B cell (primary cell): ENCODE measurements around the gene CELF2. TPM values are rescaled to one million over a fixed set of nuclear protein-coding genes. Genes with fewer than 3 reads are reported as not detected.

Experiments
- ATAC-seq: fragments of 200-7000 bp; cut with Tn5 transposase; one replicate; pipeline ENCODE4 v1.10.0; 2021; ENCODE audit warnings: low read depth, mild to moderate bottlenecking, moderate number of reproducible peaks, moderate library complexity
- CTCF ChIA-PET: fragments of 350-600 bp; sonication (Branson Sonifier 250); formaldehyde crosslinking; loops from one replicate; lab custom pipeline; 2021; ENCODE audit warnings: antibody characterized with exemption, inconsistent platforms; lab: Charles Lee
- POLR2A ChIA-PET: fragments of 350-600 bp; sonication (Branson Sonifier 250); formaldehyde crosslinking; loops from one replicate; lab custom pipeline; 2021; ENCODE audit warnings: antibody characterized with exemption; lab: Charles Lee
- DNase-seq: peaks from one replicate; pipeline ENCODE4 v3.0.0; 2013
- H2AFZ ChIP-seq: 2 replicates; pipeline ENCODE4 v1.6.1; 2012; ENCODE audit warnings: mild to moderate bottlenecking, low read depth, low read length; ENCODE audit not compliant: insufficient read depth, poor library complexity, severe bottlenecking
- H3K27ac ChIP-seq, 2 donors: 1 replicate in 1 of 2; 2 replicates in 1 of 2; pipeline ENCODE4 v1.5.1; 2012 to 2013; ENCODE audit warnings: low read length in 2 of 2, mild to moderate bottlenecking in 2 of 2, moderate library complexity in 1 of 2
- H3K27me3 ChIP-seq, 4 experiments: fragments of 200-600 bp in 1 of 4; sonication (generic) in 1 of 4; replicated peaks in 1 of 4; 1 replicate in 2 of 4; 2 replicates in 2 of 4; pipeline versions ENCODE4 v1.6.1 to v1.7.0; 2013 to 2016; ENCODE audit warnings: low read length in 3 of 4, mild to moderate bottlenecking in 2 of 4, mixed read lengths in 1 of 4, moderate library complexity in 1 of 4; ENCODE audit not compliant: insufficient read depth in 4 of 4, control insufficient read depth in 3 of 4; ENCODE audit errors: control extremely low read depth in 1 of 4
- H3K36me3 ChIP-seq, 2 experiments: replicated peaks in 1 of 2; 1 replicate in 1 of 2; 2 replicates in 1 of 2; pipeline versions ENCODE4 v1.6.1 to v1.7.1; 2013; ENCODE audit warnings: low read length in 1 of 2; ENCODE audit not compliant: insufficient read depth in 2 of 2, control insufficient read depth in 1 of 2; ENCODE audit errors: control extremely low read depth in 1 of 2, extremely low read depth in 1 of 2
- H3K4me1 ChIP-seq, 2 donors: fragments of 200-600 bp in 1 of 2; sonication (generic) in 1 of 2; 1 replicate in 1 of 2; 2 replicates in 1 of 2; pipeline versions ENCODE4 v1.5.1 to v1.6.1; 2013 to 2017; ENCODE audit warnings: low read length in 2 of 2; ENCODE audit not compliant: control insufficient read depth in 2 of 2, insufficient read depth in 2 of 2
- H3K4me2 ChIP-seq: replicated peaks from 2 replicates; pipeline ENCODE3; 2012; ENCODE audit warnings: mild to moderate bottlenecking, low read depth, low read length; ENCODE audit not compliant: poor library complexity, severe bottlenecking
- H3K4me3 ChIP-seq, 5 experiments: fragments of 200-600 bp in 1 of 5; sonication (generic) in 1 of 5; 1 replicate in 3 of 5; 2 replicates in 2 of 5; pipeline versions ENCODE4 v1.5.1 to v1.7.0; 2011 to 2016; ENCODE audit warnings: low read length in 4 of 5, mild to moderate bottlenecking in 4 of 5, low read depth in 2 of 5, control low read depth in 1 of 5, moderate library complexity in 1 of 5; ENCODE audit not compliant: insufficient read depth in 1 of 5; ENCODE audit errors: control extremely low read depth in 1 of 5, extremely low read depth in 1 of 5
- H3K79me2 ChIP-seq: fragments of 200-600 bp; sonication (generic); one replicate; pipeline ENCODE4 v1.6.0; 2016; ENCODE audit warnings: low read length; ENCODE audit not compliant: control insufficient read depth, insufficient read depth
- H3K9ac ChIP-seq: fragments of 200-600 bp; sonication (generic); 2 replicates; pipeline ENCODE4 v1.6.1; 2017; ENCODE audit warnings: mild to moderate bottlenecking, low read length, moderate library complexity
- H3K9me3 ChIP-seq, 3 donors: one replicate each; pipeline versions ENCODE4 v1.6.1 to v1.7.1; 2013; ENCODE audit warnings: low read length in 2 of 3; ENCODE audit not compliant: control insufficient read depth in 2 of 3, insufficient read depth in 1 of 3; ENCODE audit errors: control extremely low read depth in 1 of 3
- H4K20me1 ChIP-seq: 2 replicates; pipeline ENCODE4 v1.6.0; 2012; ENCODE audit warnings: mild to moderate bottlenecking, low read length; ENCODE audit not compliant: insufficient read depth, control insufficient read depth, poor library complexity, severe bottlenecking
- H3K27ac Mint-ChIP-seq: one replicate; pipeline ENCODE4 v1.8.0; 2021; ENCODE audit warnings: mixed read lengths
- H3K27me3 Mint-ChIP-seq: one replicate; pipeline ENCODE4 v1.8.0; 2021; ENCODE audit warnings: mixed read lengths
- H3K4me1 Mint-ChIP-seq: one replicate; pipeline ENCODE4 v1.8.0; 2021; ENCODE audit warnings: mixed read lengths
- H3K4me3 Mint-ChIP-seq: one replicate; pipeline ENCODE4 v1.8.0; 2021; ENCODE audit warnings: mixed read lengths
- H3K9me3 Mint-ChIP-seq: one replicate; pipeline ENCODE4 v1.8.0; 2022; ENCODE audit warnings: mixed read lengths; ENCODE audit not compliant: insufficient read depth
- EZH2 ChIP-seq: IDR thresholded peaks from 2 replicates; pipeline ENCODE4 v1.6.1; 2012; ENCODE audit warnings: borderline replicate concordance, low read depth, mild to moderate bottlenecking, moderate library complexity, low read length; ENCODE audit not compliant: insufficient read depth, poor library complexity, severe bottlenecking
- WGBS: methylation state at CpG from one replicate; pipeline ENCODE4 v1.1.5; 2013; ENCODE audit warnings: missing lambda C conversion rate; ENCODE audit not compliant: insufficient coverage; 5-methylcytosine and 5-hydroxymethylcytosine counted together
- intact Hi-C: fragments of 100-400 bp; cut with micrococcal nuclease; formaldehyde crosslinking; loops from one replicate; pipeline ENCODE4 v1.10.0; 2022
- polyA plus RNA-seq: library from polyadenylated mRNA; depleted of rRNA; stranded (reverse); fragments of >200 nt; gene quantifications from 2 replicates; pipeline ENCODE4 v1.2.3, GENCODE V29; 2012
- total RNA-seq, 2 donors: library from RNA; stranded (reverse); fragments of 120-200 nt in 1 of 2; gene quantifications; 1 replicate in 1 of 2; 2 replicates in 1 of 2; pipeline versions ENCODE4 v1.2.3 to v1.2.4, GENCODE V29; 2013 to 2022
- TF ChIP-seq, protein P1 (sequence below): fragments of 200-600 bp; IDR thresholded peaks from one replicate; pipeline ENCODE4 v1.8.0; 2022; ENCODE audit warnings: antibody characterized with exemption, mild to moderate bottlenecking

CELF2 gene
- total and polyA plus RNA-seq, 2 donors (not counting 1 experiment from before 2014, with no cell fraction given), result 59.5 to 112 TPM

DNA sequence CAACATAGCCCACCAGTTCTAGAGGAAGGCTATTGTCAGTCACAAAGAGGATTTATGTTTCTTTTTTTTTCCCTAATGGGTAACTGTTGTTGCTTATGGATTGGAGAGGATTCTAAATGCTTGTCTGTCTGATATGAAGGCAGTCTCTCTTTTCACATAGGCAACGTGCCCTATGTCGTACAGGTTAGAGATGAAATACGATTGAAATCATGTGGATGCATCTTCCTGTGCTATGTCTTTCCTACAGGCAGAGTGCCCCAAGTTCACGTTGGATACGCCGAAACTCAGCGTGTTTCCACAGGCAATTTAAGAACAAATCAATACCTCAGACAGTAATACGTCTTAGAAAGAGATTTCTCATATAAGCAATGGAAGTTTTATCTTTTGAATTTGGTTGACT, 93.8 kb downstream of the CELF2 start:
- Histone ChIP-seq H3K36me3 (no peaks in the 10 kb centered on the region), H3K4me2 (no peak overlapping the region), H3K4me1 (peaks cover 7 to 14% of the 10 kb centered on the region in 2 donors), H4K20me1 (no peaks in the 10 kb centered on the region), H3K27ac (no peak overlapping the region), H2AFZ (no peak overlapping the region), H3K4me3 (no peak overlapping the region), H3K27me3 (no peaks in the 10 kb centered on the region), H3K79me2 (peaks cover 17% of the 10 kb centered on the region), H3K9ac (no peak overlapping the region), H3K9me3 (no peaks in the 10 kb centered on the region)
- DNase-seq, result no peak
- ChIA-PET CTCF (interaction anchor here (0.6 to 5.8 kb wide), 11 partner anchors 9 to 900 kb away, joined by 3 to 85 read pairs (median 5); no protein-coding TSS in a partner anchor), POLR2A (no interaction called here)
- TF ChIP-seq, protein P1, sequence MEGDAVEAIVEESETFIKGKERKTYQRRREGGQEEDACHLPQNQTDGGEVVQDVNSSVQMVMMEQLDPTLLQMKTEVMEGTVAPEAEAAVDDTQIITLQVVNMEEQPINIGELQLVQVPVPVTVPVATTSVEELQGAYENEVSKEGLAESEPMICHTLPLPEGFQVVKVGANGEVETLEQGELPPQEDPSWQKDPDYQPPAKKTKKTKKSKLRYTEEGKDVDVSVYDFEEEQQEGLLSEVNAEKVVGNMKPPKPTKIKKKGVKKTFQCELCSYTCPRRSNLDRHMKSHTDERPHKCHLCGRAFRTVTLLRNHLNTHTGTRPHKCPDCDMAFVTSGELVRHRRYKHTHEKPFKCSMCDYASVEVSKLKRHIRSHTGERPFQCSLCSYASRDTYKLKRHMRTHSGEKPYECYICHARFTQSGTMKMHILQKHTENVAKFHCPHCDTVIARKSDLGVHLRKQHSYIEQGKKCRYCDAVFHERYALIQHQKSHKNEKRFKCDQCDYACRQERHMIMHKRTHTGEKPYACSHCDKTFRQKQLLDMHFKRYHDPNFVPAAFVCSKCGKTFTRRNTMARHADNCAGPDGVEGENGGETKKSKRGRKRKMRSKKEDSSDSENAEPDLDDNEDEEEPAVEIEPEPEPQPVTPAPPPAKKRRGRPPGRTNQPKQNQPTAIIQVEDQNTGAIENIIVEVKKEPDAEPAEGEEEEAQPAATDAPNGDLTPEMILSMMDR, result no peak
- TF ChIP-seq EZH2, result no peak
- intact Hi-C loops, result loop anchor here (5.0 kb wide), 1 partner anchor 361 kb away; no protein-coding TSS in a partner anchor
- H3K9me3 Mint-ChIP-seq, result no peaks in the 10 kb centered on the region
- no peaks in the 10 kb centered on the region for H3K27me3 Mint-ChIP-seq
- 100% methylated on average over 3 of the region's 8 CpGs for WGBS
- ATAC-seq, result no peak
- no peak overlapping the region for H3K4me3 Mint-ChIP-seq
- H3K4me1 Mint-ChIP-seq, result peaks cover 12% of the 10 kb centered on the region
- H3K27ac Mint-ChIP-seq, result no peak overlapping the region

DNA sequence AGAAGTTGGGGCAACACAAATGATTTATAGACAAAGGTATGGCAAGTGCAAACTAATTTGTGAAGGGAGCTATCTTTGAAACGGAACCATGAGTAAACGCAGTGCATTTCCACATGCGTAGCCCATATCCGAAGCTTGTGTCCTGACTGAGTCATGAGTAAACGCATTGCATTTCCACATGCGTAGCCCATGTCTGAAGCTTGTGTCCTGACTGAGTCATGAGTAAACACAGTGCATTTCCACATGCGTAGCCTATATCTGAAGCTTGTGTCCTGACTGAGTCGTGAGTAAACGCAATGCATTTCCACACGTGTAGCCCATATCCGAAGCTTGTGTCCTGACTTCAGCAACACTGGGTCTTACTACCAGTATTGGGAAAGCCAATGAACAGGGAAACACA, 95.0 kb downstream of the CELF2 start:
- intact Hi-C loops, result loop anchor here (1.0 to 5.0 kb wide), 4 partner anchors 33 to 360 kb away; no protein-coding TSS in a partner anchor
- no peak for TF ChIP-seq EZH2
- TF ChIP-seq, protein P1, result no peak
- Mint-ChIP-seq H3K4me1 (peaks cover 7% of the 10 kb centered on the region), H3K27me3 (no peaks in the 10 kb centered on the region), H3K27ac (no peak overlapping the region), H3K9me3 (no peaks in the 10 kb centered on the region), H3K4me3 (no peak overlapping the region)
- POLR2A ChIA-PET, result interaction anchor here (1.4 kb wide), 1 partner anchor 53 kb away, joined by 4 read pairs; no protein-coding TSS in a partner anchor
- Histone ChIP-seq H3K4me3 (no peak overlapping the region), H2AFZ (no peak overlapping the region), H3K79me2 (peaks cover 17% of the 10 kb centered on the region), H3K9me3 (no peaks in the 10 kb centered on the region), H3K27me3 (no peaks in the 10 kb centered on the region), H3K4me2 (no peak overlapping the region), H3K36me3 (no peaks in the 10 kb centered on the region), H4K20me1 (no peaks in the 10 kb centered on the region), H3K27ac (no peak overlapping the region), H3K9ac (no peak overlapping the region), H3K4me1 (peaks cover 7 to 9% of the 10 kb centered on the region in 2 donors)
- DNase-seq, result peak; percentile 8
- ATAC-seq, result no peak
- CTCF ChIA-PET, result interaction anchor here (0.8 to 5.8 kb wide), 18 partner anchors 10 to 646 kb away, joined by 3 to 85 read pairs (median 4); no protein-coding TSS in a partner anchor
- WGBS, result 95% methylated on average over 10 of the region's 11 CpGs
